HFF-Myc (cell line): ENCODE data around the gene CLEC16A.

Source experiments
- DNase-seq: peaks from one replicate; pipeline ENCODE4 v3.0.0-alpha.2; 2011; ENCODE audit warnings: low read depth; ENCODE audit errors: extremely low read depth
- H3K4me3 ChIP-seq: replicated peaks from 2 replicates; pipeline ENCODE4 v1.5.1; 2011; ENCODE audit warnings: low read depth, mild to moderate bottlenecking, control low read depth, low read length
- CTCF ChIP-seq: IDR thresholded peaks from 2 replicates; pipeline ENCODE4 v1.5.1; 2012; ENCODE audit warnings: mild to moderate bottlenecking, low read depth, low read length, control low read depth; ENCODE audit errors: missing control alignments

Gene CLEC16A

GRCh38 chr16:10906482-10906881 is 37.9 kb upstream of the CLEC16A start:
- no peak for TF ChIP-seq CTCF
- no peak overlapping the region for H3K4me3 ChIP-seq
- no peak for DNase-seq

- H3K4me3 ChIP-seq: no peak overlapping the region
- DNase-seq: no peak
- no peak for TF ChIP-seq CTCF
These were observed 37.2 kb upstream of the CLEC16A start for GRCh38 chr16:10906914-10907756.

GRCh38 chr16:10907757-10908045 is 36.7 kb upstream of the CLEC16A start:
- DNase-seq: no peak
- no peak overlapping the region for H3K4me3 ChIP-seq
- no peak for TF ChIP-seq CTCF

- no peak for TF ChIP-seq CTCF
- no peak for DNase-seq
- H3K4me3 ChIP-seq: no peak overlapping the region
These were observed 33.1 kb upstream of the CLEC16A start for GRCh38 chr16:10911267-10911666.

DNA sequence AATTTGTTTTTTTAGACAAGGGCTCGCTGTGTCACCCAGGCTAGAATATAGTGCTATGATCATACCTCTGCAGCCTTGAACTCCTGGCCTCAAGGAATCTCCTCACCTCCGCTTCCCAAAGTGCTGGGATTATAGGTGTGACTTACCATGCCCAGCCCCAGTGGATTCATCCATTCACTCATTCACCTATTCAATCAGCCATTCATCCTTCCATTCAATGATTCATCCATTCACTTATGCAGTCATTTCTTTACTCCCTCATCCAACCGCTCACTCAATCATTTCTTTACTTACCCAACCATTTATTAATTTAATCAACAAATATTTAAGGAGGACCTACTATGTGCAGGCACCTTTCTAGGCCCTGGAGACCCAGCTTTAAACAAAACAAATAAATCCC is 27.8 kb upstream of the CLEC16A start:
- H3K4me3 ChIP-seq: no peak overlapping the region
- no peak for DNase-seq
- TF ChIP-seq CTCF: no peak

GRCh38 chr16:10918294-10919002 is 25.9 kb upstream of the CLEC16A start:
- H3K4me3 ChIP-seq: no peak overlapping the region
- peak; percentile 100 for TF ChIP-seq CTCF
- DNase-seq: peak; percentile 87

- TF ChIP-seq CTCF: no peak
- H3K4me3 ChIP-seq: no peak overlapping the region
These were observed 25.4 kb upstream of the CLEC16A start for GRCh38 chr16:10919003-10919351.

More at GRCh38 chr16:10919003-10919351, 25.4 kb upstream of the CLEC16A start:
- DNase-seq: no peak
